PC-3 (cell line): ENCODE data around the gene OR13C5.

Experiments used
- CTCF ChIP-seq: fragments of 300-600 bp; sonication (generic); conservative IDR thresholded peaks from 2 replicates; pipeline ENCODE4 v1.5.1; 2017; ENCODE audit warnings: antibody characterized with exemption, low read depth, mild to moderate bottlenecking, low read length
- EZH2 ChIP-seq: fragments of 300-600 bp; sonication (generic); IDR thresholded peaks from one replicate; pipeline ENCODE4 v1.6.1; 2017; ENCODE audit warnings: antibody characterized with exemption, mild to moderate bottlenecking, low read length; ENCODE audit not compliant: unreplicated experiment

GRCh38 chr9:104564358-104564757 lies 34.9 kb downstream of the OR13C5 start:
- TF ChIP-seq CTCF (no peak), EZH2 (no peak)
